Umbilical cord (tissue), 2 donors: ENCODE measurements around the gene UNC119B. TPM values are rescaled to one million over a fixed set of nuclear protein-coding genes. Genes with fewer than 3 reads are reported as not detected.
A peak's percentile ranks its signal among the peaks of the same experiment; 100 is the strongest.
"Not testable (repeated sequence)": the region's sequence is repeated elsewhere in the genome, so short reads cannot be mapped to it uniquely, and the experiment has no call there.

Experiments used
- DNase-seq: peaks from one replicate; pipeline ENCODE4 v3.0.0-alpha.2; 2015; ENCODE audit warnings: low spot score
- total RNA-seq: library from RNA; depleted of rRNA; stranded (reverse); fragments of >200 nt; gene quantifications from one replicate; pipeline ENCODE4 v1.2.3, GENCODE V29; 2014; ENCODE audit warnings: low replicate concordance; ENCODE audit not compliant: insufficient read depth

UNC119B gene
- total RNA-seq, 1 donor from 2014 or later, result 16.4 TPM

GRCh38 chr12:120719072-120719471, 8.8 kb downstream of the UNC119B start:
- DNase-seq, result no peak

- no peak for DNase-seq
Observed at GRCh38 chr12:120719496-120720233, 9.4 kb downstream of the UNC119B start.

- peak; percentile 94 for DNase-seq
Observed at GRCh38 chr12:120720234-120720986, 10.2 kb downstream of the UNC119B start.

GRCh38 chr12:120720987-120721801, 10.9 kb downstream of the UNC119B start:
- no peak for DNase-seq

GRCh38 chr12:120721866-120722265, 11.6 kb downstream of the UNC119B start:
- DNase-seq, result no peak

- DNase-seq, result no peak
Observed at GRCh38 chr12:120722784-120723183, 12.5 kb downstream of the UNC119B start.

- no peak for DNase-seq
Observed at GRCh38 chr12:120724720-120725119, 14.5 kb downstream of the UNC119B start.

GRCh38 chr12:120725151-120725658, 14.9 kb downstream of the UNC119B start:
- no peak for DNase-seq

GRCh38 chr12:120725659-120726509, 15.6 kb downstream of the UNC119B start, which contains the start of gene ACADS:
ACADS (plus strand) TSS chr12:120725826; CDS start chr12:120725886, 60 bp downstream.
- DNase-seq, result peak; percentile 87

- no peak for DNase-seq
Observed at GRCh38 chr12:120726510-120726793, 16.2 kb downstream of the UNC119B start.

GRCh38 chr12:120726961-120727360, 16.7 kb downstream of the UNC119B start:
- DNase-seq, result no peak

- not testable (repeated sequence) for DNase-seq
Observed at GRCh38 chr12:120732198-120732597, 21.9 kb downstream of the UNC119B start.

- no peak for DNase-seq
Observed at GRCh38 chr12:120733574-120733973, 23.3 kb downstream of the UNC119B start.

- DNase-seq, result no peak
Observed at GRCh38 chr12:120734210-120734609, 24.0 kb downstream of the UNC119B start.

- DNase-seq, result no peak
Observed at GRCh38 chr12:120735181-120735580, 24.9 kb downstream of the UNC119B start.

- DNase-seq, result no peak
Observed at GRCh38 chr12:120736404-120737331, 26.4 kb downstream of the UNC119B start.

- no peak for DNase-seq
Observed at GRCh38 chr12:120737557-120738251, 27.4 kb downstream of the UNC119B start.

- no peak for DNase-seq
Observed at GRCh38 chr12:120738252-120739030, 28.2 kb downstream of the UNC119B start.
